Inflammatory macrophage treated with lipopolysaccharide for 1 hour (primary cell): ENCODE measurements around the gene CYBB.
"Not testable (repeated sequence)": the region's sequence is repeated elsewhere in the genome, so short reads cannot be mapped to it uniquely, and the experiment has no call there.

Experiments
- DNase-seq, 2 donors: peaks; one replicate each; pipeline ENCODE4 v3.0.0-alpha.2; 2020 to 2022

The CYBB gene

DNA sequence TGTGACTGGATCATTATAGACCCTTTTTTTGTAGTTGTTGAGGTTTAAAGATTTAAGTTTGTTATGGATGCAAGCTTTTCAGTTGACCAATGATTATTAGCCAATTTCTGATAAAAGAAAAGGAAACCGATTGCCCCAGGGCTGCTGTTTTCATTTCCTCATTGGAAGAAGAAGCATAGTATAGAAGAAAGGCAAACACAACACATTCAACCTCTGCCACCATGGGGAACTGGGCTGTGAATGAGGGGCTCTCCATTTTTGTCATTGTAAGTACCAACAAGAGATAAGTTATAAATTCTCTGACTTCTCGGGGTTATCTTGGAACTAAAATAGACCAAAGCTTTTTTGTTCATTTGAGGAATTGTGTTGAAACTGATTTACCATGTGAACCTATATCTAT is at the start of gene CYBB:
TSS of gene CYBB (plus strand) at position 203 of the 400 bp plus-strand sequence. CDS start at position 222, 19 bp downstream.
- peak; percentile 76 to 81 for DNase-seq

DNA sequence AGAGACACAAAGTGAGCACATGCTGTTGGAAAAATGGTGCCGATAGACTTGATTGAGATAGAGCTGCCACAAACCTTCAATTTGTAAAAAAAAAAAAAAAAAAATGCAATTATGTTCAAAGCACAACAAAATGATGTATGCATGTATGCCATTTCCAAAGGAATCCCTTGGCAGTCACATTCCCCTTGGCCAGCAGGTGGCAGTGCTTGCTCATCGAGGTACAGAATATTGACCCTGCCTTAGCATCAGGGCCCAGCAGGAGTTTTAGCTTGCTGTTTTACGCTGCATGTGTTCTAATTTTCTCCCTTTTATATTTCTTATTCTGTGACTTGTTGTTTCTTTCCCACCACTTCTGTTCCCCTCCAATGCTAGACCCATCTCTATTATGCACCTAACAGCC is 34.5 kb upstream of the CYBB start:
- DNase-seq = peak; percentile 68 to 80

DNA sequence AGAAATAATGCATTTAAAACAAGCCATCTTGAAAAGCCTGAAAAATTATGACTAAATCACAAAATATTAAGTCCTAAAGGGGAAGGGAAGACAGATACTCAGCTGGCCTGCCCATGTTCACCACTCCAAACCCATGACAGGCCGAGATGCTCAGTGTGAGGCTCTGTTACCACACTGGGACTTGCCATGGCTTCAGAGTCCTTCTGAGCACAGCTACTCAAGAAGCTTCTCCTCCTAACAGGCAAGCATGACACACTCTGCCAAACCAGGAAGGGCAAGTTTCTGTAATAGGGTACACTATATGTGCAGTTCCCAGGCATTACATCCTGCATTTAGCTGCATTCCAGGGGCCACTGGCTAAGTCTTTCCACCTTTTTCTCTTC is 34.0 kb upstream of the CYBB start:
- peak in 1 of 2 donors; percentile 73 for DNase-seq

DNA sequence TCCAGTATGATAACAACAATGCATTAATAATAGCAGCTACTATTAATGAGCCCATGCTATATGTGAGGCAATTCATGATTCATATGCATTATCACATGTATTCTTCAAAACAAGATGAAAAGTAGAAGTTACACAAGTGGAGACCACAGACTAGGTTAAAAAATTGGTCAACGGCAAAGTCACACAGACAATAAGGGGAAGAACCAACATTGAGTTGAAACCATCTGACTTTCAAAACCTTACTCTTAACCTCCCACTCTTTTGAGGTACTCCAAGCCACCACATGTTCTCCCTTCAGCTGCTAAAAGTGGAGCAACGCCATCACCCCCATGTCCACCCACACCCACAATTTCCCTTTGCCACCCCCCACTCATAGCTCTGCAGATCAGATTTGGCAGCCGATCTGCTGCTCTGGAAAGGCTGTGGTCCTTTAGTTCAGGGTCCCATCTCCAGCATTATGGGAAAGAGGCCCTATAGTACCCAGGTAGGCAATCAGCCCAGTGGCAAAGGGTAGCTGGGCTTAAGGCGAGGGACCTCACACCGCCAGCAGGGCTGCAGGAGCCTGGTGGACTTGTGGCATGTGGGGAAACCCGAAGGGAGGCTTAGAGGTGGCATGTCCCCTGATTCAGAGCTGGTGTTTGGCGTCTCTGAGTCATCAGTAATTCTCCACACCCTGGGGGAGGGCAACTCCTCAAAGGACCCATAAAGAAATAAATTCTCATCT is 33.5 kb upstream of the CYBB start:
- peak; percentile 69 to 95 for DNase-seq

DNA sequence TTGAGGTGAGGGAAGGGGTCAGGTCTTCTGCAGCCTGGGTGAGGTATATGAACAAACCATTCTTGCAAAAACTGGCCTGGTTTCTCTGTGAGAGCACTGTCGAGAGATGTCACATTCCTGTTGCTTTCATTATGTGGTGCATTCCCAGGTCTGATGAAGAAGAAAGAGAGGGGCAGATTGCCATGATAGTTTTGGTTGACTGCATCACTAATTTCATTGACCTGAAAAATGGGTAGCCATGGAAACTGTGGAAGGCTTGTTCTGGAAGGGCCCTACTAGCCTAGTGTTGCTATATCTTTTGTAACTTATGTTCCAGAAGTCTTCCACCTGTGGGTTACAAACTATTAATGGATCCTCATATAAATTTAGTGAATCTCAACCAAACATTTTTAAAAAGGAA is 32.9 kb upstream of the CYBB start:
- DNase-seq = no peak

DNA sequence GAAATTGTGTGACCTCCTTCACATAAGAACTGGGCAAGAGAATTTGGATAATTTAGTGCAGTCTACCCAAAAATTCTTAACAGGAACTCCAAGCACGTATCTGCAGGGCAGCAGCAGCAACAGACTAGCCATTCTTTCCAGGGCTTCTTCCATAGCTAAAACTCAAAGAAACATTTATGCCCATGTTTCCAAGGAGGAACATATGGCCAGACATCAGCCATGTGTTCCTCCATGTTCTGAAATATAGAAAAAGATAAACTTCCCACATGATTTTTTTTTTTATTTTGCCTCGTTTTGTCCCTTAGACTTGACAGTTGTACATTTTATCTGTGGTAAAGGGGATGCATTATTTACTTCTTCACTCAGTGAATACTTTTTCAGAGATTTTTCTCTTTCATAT is 27.6 kb upstream of the CYBB start:
- no peak for DNase-seq

GRCh38 chrX:37752936-37753335 is 26.9 kb upstream of the CYBB start:
- DNase-seq = peak in 1 of 2 donors; percentile 73

DNA sequence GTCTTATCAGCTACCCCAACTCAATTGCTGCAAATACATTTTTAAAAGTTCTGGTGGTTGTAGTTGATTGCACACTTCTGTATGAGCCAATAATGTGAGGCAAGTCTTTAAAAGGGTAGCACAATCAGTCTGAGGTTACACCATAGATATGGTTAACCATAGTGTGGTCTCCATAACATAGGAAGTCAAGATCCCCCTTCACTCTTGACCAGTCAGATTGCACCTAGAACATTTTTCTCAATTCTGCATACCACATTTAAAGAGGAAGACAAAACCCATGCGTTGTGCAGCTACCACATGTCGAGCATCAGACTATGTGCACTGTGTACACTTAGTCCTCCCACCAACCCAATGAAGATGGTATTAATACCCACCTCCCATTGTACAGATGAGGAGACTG is 26.5 kb upstream of the CYBB start:
- DNase-seq = peak in 1 of 2 donors; percentile 61

DNA sequence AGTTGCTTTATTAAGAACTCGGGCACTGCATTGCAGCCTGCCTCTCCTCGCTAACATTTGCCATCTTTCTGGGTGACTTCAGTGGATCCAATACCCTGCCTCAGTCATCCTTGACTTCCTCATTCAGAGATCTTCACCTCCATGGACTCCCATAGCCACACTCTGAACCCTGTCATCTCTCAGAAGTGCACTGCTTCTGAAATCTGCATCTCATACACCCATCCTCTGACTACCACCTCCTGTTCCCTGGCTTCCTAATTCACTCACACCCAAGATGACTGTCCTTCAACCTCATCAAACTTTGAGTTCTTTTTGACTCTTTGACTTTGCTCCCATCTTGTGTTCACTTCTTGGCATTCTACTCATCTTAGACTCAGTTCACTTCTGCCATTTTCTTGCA is 25.3 kb upstream of the CYBB start:
- DNase-seq = no peak

DNA sequence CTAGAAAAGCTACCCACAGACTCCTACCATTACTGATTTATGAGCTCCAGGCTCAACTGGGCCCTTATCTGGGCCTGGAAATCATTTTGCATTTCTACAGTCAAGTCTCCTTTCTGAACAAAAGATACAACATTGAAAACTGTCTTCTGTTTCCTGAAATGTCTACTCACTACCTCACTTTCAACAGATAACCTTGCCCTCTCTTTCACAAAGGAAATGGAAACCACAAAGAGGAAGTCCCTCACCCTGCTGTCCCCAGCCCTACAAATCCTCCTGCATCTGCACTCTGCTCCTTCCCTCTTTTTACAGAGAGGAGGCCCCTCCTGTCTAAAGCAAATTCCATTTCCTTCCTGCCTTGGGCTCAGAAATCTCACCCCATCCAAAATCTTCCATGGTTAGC is 24.8 kb upstream of the CYBB start:
- peak; percentile 58 to 81 for DNase-seq

- peak in 1 of 2 donors; percentile 55 for DNase-seq
These were observed 22.8 kb upstream of the CYBB start for GRCh38 chrX:37757082-37757481.

GRCh38 chrX:37759351-37759750 is 20.5 kb upstream of the CYBB start:
- DNase-seq = peak in 1 of 2 donors; percentile 83

GRCh38 chrX:37759878-37760418 is 19.9 kb upstream of the CYBB start:
- DNase-seq = peak in 1 of 2 donors; percentile 20

DNA sequence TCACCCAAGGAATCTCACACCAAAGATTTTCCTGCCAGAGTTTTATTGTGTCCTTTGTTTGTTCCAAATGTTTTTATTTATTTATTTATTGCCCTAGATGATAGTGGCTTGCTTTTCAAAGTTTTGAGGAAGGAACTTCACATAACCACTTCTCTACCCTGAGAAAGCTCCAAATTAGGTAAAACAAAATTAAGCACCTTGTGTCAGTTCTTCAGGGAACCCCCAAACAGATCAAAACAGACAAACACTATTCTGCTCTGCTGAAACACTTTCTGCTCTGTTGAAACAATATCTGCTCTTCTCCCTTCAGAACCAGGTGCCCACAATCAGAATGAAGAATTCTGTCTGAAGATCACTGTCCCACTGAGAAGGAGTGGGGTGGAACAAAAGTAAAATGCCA is 16.5 kb upstream of the CYBB start:
- DNase-seq = no peak

GRCh38 chrX:37765507-37765906 is 14.4 kb upstream of the CYBB start:
- DNase-seq = no peak

GRCh38 chrX:37767430-37767829 is 12.4 kb upstream of the CYBB start:
- DNase-seq = peak in 1 of 2 donors; percentile 50

DNA sequence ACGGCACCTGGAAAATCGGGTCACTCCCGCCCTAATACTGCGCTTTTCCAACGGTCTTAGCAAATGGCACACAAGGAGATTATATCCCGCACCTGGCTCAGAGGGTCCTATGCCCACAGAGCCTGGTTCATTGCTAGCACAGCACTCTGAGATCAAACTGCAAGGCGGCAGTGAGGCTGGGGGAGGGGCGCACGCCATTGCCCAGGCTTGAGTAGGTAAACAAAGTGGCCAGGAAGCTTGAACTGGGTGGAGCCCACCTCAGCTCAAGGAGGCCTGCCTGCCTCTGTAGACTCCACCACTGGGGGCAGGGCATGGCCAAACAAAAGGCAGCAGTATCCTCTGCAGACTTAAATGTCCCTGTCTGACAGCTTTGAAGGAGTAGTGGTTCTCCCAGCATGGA is 11.0 kb upstream of the CYBB start:
- not testable (repeated sequence) for DNase-seq

DNA sequence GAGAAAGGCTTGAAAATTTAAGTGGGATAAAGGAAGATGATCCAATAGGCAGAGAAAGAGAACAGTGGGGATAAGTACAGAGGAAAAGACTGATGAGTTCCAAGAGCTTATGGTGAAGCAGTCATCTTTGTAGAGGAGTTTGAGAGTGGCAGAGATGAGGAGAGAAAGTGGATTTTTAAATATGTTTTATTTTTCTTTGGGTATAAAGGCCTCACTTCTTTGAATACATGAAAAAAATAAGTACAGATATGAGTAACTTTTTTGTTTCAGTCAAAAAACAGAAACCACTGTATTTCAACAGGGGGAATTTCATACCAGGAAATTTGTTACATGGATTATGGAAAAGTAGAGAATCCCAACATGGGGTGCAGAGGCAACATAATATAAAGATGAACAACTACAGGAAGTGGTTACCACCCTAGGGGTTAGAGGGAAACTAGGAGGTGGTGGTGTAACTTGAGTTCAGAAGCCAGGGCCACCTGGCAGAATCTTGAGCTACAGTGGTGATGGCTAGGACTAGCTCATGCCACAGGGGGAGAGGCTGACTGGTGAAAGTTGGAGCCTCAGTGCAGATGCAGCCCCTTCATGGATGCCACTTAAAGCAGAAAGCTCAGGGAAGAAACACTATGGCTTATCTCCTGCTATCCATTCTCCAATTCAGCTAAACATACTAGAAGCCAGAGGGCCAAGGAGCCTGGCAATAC is 3.4 kb upstream of the CYBB start:
- DNase-seq = peak; percentile 16 to 67

DNA sequence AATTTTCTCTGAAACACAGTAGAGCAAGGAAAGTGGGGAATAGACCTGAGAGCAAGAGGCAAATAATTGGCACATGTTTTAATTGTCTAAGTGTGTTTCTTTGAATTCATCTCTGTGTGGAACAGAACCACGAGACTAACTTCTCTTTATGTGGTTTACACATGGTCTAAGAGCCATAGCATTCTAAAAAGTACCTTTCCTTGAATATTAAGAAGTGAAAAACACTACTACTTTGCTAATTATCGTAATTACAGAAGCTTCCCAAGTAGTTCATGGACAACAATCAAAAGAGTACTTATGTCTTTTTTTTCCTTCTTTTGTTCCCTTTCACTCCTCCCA is 2.9 kb upstream of the CYBB start:
- peak in 1 of 2 donors; percentile 32 for DNase-seq

DNA sequence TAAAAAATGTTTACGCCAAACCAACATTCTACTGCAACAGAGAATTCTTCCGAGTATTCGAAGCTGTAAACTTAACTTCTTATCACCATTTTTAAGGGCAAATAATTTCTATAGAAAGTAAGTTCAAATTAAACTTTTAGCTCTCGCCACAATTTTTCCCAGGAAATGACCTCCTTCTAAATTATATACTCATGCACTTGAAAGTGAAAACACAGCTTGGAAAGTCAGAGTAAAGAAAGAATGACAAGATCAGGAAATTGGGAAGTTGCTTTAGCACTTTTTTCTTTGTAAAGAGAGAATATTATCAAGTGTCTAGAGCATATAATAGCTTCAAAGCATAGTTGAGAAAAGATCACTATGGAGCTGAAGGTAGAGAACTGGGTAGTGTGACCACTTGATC is 1.2 kb downstream of the CYBB start:
- peak in 1 of 2 donors; percentile 48 for DNase-seq

- peak; percentile 76 to 77 for DNase-seq
These were observed 2.0 kb downstream of the CYBB start for GRCh38 chrX:37781814-37782213.

GRCh38 chrX:37782359-37782758 is 2.5 kb downstream of the CYBB start:
- peak; percentile 66 to 83 for DNase-seq

- no peak for DNase-seq
These were observed 3.4 kb downstream of the CYBB start for GRCh38 chrX:37783305-37783704.

GRCh38 chrX:37785569-37785968 is 5.7 kb downstream of the CYBB start:
- DNase-seq = peak; percentile 76 to 94
